PFSK-1 (cell line): ENCODE measurements around the gene EYA3.

ENCODE experiments used
- TAF1 ChIP-seq: IDR thresholded peaks from 2 replicates; pipeline ENCODE4 v1.6.1; 2012; ENCODE audit warnings: low read length, control low read depth, borderline replicate concordance; ENCODE audit not compliant: insufficient read depth
- TF ChIP-seq, protein P1 (sequence below), 2 experiments: IDR thresholded peaks; 2 replicates each; pipeline versions ENCODE4 v1.6.1 to v1.8.0; 2011 to 2012; ENCODE audit warnings: low read depth in 2 of 2, low read length in 2 of 2, control low read depth in 1 of 2, inconsistent platforms in 1 of 2, mild to moderate bottlenecking in 1 of 2, moderate library complexity in 1 of 2; ENCODE audit not compliant: insufficient read depth in 1 of 2

DNA sequence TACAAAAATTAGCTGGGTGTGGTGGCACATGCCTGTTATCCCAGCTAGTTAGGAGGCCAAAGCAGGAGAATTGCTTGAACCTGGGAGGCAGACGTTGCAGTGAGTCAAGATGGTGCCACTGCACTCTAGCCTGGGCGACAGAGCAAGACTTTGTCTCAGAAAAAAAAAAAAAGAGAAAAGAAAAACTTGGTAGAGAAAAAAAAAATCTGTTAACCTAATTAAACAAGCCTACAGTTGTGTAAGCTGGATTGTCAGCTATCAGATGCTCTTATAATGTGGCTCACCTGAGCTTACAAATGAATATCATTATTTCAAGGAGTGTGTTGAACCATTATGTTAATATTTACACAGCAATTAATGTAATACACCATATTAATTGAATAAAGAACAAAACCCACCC, 26.4 kb upstream of the EYA3 start:
- TF ChIP-seq, protein P1, sequence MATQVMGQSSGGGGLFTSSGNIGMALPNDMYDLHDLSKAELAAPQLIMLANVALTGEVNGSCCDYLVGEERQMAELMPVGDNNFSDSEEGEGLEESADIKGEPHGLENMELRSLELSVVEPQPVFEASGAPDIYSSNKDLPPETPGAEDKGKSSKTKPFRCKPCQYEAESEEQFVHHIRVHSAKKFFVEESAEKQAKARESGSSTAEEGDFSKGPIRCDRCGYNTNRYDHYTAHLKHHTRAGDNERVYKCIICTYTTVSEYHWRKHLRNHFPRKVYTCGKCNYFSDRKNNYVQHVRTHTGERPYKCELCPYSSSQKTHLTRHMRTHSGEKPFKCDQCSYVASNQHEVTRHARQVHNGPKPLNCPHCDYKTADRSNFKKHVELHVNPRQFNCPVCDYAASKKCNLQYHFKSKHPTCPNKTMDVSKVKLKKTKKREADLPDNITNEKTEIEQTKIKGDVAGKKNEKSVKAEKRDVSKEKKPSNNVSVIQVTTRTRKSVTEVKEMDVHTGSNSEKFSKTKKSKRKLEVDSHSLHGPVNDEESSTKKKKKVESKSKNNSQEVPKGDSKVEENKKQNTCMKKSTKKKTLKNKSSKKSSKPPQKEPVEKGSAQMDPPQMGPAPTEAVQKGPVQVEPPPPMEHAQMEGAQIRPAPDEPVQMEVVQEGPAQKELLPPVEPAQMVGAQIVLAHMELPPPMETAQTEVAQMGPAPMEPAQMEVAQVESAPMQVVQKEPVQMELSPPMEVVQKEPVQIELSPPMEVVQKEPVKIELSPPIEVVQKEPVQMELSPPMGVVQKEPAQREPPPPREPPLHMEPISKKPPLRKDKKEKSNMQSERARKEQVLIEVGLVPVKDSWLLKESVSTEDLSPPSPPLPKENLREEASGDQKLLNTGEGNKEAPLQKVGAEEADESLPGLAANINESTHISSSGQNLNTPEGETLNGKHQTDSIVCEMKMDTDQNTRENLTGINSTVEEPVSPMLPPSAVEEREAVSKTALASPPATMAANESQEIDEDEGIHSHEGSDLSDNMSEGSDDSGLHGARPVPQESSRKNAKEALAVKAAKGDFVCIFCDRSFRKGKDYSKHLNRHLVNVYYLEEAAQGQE (IDR thresholded peaks at IDR 0.05; ENCODE audit: insufficient read depth in 1 of 2, low read depth in 2 of 2, low read length in 2 of 2) = no peak
- no peak for TF ChIP-seq TAF1
